Rectal smooth muscle tissue (tissue), 1 donor: ENCODE results near the gene HCFC2.
"Not testable (repeated sequence)": the region's sequence is repeated elsewhere in the genome, so short reads cannot be mapped to it uniquely, and the experiment has no call there.

ENCODE experiments used
- H3K27ac ChIP-seq: one replicate; pipeline ENCODE4 v1.7.0; 2013; ENCODE audit warnings: low read depth, low read length, inconsistent platforms
- H3K27me3 ChIP-seq: one replicate; pipeline ENCODE4 v1.7.0; 2013; ENCODE audit warnings: low read length; ENCODE audit not compliant: control insufficient read depth, insufficient read depth
- H3K36me3 ChIP-seq: one replicate; pipeline ENCODE4 v1.7.0; 2013; ENCODE audit warnings: low read length; ENCODE audit not compliant: control insufficient read depth, insufficient read depth
- H3K4me1 ChIP-seq: one replicate; pipeline ENCODE4 v1.7.0; 2013; ENCODE audit warnings: low read length; ENCODE audit not compliant: control insufficient read depth, insufficient read depth
- H3K4me3 ChIP-seq: one replicate; pipeline ENCODE4 v1.7.0; 2013; ENCODE audit warnings: low read length
- H3K9ac ChIP-seq: one replicate; pipeline ENCODE4 v1.7.0; 2013; ENCODE audit warnings: low read length

HCFC2 gene

DNA sequence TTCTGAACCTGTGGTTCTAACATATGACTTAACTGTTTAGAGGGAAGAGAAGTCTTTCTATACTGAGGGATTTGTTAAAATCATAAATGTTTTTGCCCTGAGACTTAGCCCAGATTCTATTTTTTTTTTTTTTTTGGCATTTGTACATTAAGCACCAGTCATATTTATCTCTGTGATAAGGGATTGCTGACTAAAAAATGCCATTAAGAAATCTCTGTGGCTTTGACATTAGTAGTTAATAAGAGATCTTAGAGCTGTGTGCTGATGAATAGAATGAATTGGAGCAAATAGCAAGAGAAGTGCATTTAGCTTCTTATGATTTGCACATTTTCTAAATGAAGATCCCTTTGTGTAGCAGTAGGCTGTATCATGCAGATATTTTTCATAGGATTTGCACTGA is 41.1 kb downstream of the HCFC2 start:
- H3K27ac ChIP-seq: no peak overlapping the region
- H3K4me1 ChIP-seq: peaks cover 2% of the 10 kb centered on the region
- no peak overlapping the region for H3K9ac ChIP-seq
- no peak overlapping the region for H3K4me3 ChIP-seq
- peaks cover 3% of the 10 kb centered on the region for H3K36me3 ChIP-seq
- H3K27me3 ChIP-seq: no peaks in the 10 kb centered on the region

DNA sequence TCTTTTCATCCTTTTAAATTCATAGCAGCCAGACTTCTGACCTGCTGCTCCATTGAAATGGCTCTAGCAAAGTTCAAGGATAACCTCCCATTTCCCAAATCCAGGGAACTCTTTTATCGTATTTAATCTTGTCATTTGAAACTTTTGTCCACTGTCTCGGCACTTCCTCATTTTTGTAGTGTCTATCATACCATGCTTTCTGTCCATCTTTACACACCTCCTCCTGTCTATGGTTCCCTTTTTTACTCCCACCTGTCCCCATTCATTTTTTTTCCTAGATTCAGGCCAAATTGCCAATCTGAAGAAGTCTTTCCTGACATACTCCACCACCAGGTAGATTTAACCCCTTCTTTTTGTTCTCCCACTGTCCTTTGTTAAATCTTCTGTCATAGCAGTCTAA is 42.6 kb downstream of the HCFC2 start:
- Histone ChIP-seq H3K9ac (no peak overlapping the region), H3K4me1 (peaks cover 2% of the 10 kb centered on the region), H3K27ac (no peak overlapping the region), H3K27me3 (no peaks in the 10 kb centered on the region), H3K36me3 (no peaks in the 10 kb centered on the region), H3K4me3 (no peak overlapping the region)

DNA sequence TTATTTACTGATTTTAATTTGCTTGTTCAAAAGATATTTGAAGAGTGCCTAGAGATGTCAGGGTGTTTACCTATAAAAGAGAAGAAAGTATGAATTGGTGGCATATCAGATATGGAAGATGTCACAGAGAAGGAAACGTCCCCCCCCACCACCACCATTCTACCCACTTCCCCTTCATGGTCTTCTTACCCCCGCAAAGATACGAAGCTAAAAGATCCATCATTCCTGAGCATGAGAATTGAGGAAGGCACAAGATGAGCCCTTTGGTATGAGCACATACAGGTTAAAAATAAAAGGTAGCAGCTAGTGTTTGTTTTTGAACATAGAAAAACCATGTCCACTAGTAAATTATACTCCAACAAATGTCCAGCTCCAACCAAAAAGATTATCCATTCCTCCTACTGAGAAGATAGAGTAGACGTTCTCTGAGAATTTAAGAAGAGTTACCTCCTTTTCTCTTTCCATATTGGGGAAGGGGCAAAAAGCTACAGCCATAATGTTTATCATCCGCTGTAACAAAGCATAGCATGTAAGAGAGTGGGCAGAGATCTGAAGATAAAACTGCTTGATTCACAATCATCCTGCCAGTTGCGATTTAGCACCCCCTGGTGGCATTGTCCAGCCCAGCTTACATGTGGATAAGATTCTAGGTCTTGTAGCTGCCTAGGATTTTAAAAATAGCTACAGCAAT is 44.6 kb downstream of the HCFC2 start:
- no peak overlapping the region for H3K9ac ChIP-seq
- no peaks in the 10 kb centered on the region for H3K27me3 ChIP-seq
- no peak overlapping the region for H3K27ac ChIP-seq
- peaks cover 2% of the 10 kb centered on the region for H3K4me1 ChIP-seq
- no peaks in the 10 kb centered on the region for H3K36me3 ChIP-seq
- H3K4me3 ChIP-seq: no peak overlapping the region

DNA sequence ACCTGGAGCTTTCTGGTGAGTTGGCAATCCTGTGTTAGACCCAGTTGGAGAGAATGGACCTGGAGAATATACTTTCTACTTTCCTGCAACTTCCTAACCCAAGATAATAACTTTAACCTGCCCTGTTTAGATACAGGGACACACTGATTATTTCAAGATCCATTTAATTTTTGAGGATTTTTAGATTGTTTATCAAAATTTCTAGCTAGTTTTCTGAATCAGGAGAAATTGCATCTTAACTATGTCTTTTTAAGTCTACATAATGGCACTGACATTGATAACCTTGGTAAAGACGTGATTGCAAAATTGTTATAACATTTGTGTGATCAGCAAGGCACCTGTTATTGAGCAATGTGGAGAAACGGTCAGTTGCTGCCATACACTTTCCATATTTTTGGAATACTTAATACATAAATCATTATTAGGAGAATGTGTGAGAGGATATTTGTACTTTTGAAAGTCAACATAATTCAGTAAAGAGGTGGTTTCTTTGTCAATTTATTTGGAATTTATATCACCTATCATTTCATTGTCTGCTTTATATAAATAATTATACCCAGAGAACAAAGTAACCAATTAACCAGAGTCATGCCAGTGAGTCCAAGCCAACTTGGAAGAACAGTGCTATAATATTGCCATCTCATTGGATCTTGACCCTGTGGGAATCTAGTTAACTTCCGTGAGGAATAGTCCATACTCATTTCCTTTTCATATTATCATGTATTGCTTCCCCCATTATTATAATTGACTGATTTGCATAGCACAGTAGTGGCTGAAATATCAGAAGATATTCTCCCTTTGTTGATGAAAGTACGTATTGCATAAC is 45.3 kb downstream of the HCFC2 start:
- H3K27me3 ChIP-seq: no peaks in the 10 kb centered on the region
- no peak overlapping the region for H3K27ac ChIP-seq
- no peak overlapping the region for H3K9ac ChIP-seq

DNA sequence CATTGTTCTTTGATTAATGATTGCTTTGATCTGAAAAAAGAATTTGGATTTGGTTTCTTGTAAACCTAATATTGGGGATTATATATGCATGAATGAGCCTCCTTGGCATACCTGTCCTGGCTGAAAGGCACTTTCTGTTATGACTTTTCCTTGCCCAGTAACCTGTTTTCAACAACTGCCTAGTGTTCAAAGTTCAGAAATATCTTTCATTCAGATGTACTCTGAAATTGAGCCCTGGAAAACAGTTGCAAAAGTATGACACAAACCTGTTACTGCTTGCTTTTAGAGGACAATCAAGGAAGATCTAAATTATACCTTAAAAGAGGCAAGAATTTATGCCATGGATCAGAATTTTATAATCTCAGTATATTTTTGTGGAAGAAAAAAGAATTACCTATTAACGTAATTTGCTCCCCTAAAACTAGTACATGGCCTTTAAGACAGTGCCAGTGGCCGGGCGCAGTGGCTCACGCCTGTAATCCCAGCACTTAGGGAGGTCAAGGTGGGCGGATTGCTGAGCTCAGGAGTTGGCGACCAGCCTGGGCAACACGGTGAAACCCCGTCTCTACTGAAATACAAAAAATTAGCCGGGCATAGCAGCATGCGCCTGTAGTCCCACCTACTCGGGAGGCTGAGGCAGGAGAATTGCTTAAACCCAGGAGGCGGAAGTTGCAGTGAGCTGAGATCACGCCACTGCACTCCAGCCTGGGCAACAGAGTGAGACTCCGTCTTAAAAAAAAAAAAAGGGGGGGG is 50.7 kb downstream of the HCFC2 start:
- not testable (repeated sequence) for H3K9ac ChIP-seq, H3K27ac ChIP-seq, H3K36me3 ChIP-seq, H3K4me3 ChIP-seq, H3K4me1 ChIP-seq, H3K27me3 ChIP-seq

More for the DNA sequence above, 45.3 kb downstream of the HCFC2 start:
- no peaks in the 10 kb centered on the region for H3K36me3 ChIP-seq
- H3K4me3 ChIP-seq: no peak overlapping the region
- H3K4me1 ChIP-seq: peaks cover 2% of the 10 kb centered on the region

DNA sequence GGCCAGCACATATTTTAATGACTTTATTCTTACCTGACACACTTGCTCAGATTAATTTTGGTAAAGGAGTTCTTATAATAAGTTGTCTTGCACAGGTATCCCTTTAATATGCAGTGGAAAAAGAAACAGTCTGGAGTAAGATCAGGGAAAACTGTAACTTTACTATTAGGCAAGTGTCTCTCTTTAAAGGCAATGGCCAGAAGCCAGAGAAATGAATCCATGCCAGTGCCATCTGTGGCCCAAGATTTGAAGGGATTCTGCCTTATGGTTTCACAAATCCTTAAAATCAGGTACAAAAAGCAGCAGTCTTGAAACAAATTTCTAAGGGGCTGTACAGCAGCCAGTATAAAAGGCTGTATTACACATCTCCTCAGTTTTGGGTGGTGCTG is 51.2 kb downstream of the HCFC2 start:
- Histone ChIP-seq H3K9ac (no peak overlapping the region), H3K27ac (no peak overlapping the region), H3K4me3 (no peak overlapping the region), H3K27me3 (no peaks in the 10 kb centered on the region), H3K4me1 (no peaks in the 10 kb centered on the region), H3K36me3 (no peaks in the 10 kb centered on the region)

DNA sequence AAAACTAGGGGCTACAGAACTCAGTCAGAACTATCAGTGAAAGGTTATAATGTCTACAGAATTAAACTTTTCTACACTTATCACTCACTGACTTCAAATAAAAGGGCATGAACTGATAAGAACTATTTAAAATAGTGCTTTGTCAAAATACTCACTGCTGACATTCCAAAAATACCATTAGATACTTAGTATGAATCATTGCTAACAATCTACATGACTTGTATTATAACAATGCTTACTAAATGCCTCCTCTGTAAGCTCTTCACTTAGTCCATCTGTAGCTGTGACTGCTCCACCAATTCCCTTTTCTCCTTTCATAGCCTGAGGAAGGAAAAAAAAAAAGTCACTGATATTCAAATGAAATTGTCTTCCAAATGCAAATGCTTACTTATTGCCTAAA is 56.7 kb downstream of the HCFC2 start:
- H3K27me3 ChIP-seq: no peaks in the 10 kb centered on the region
- H3K4me3 ChIP-seq: no peak overlapping the region
- peaks cover 4% of the 10 kb centered on the region for H3K36me3 ChIP-seq
- H3K4me1 ChIP-seq: no peaks in the 10 kb centered on the region
- H3K9ac ChIP-seq: no peak overlapping the region
- no peak overlapping the region for H3K27ac ChIP-seq

DNA sequence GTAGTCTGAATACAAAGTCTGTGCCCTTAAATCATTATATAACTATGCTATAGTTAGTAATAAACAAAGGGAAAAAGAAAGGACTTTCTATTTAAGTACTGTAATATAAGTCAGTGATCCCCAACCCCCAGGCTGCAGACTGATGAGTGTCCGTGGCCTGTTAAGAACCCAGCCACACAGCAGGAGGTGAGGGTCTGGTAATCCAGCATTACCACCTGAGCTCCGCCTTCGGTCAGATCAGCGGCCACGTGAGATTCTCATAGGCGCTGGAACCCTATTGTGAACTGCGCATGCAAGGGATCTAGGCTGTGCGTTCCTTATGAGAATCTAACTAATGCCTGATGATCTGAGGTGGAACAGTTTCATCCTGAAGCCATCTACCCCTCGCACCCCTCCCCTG is 58.0 kb downstream of the HCFC2 start:
- Histone ChIP-seq H3K36me3 (peaks cover 4% of the 10 kb centered on the region), H3K4me3 (no peak overlapping the region), H3K27me3 (no peaks in the 10 kb centered on the region), H3K9ac (no peak overlapping the region), H3K4me1 (no peaks in the 10 kb centered on the region), H3K27ac (no peak overlapping the region)

DNA sequence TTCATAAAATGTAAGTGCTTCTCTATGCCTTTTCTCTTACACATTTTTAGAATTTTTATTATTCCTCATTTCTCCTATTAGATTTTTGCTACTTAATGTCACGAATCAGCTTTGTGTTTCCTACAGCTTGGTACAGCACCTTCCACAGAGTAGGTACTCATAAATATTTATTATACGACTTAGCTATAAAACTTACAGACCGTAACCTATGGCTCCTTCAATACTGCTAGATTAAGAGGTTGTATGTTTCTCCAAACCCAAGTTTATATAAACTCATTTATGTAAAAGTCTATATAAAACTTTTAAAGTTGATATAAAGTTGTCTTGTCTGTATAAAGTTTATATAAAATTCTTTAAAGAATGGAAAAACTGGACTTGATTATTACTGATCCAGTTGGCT is 62.2 kb downstream of the HCFC2 start:
- Histone ChIP-seq H3K27me3 (no peaks in the 10 kb centered on the region), H3K27ac (no peak overlapping the region), H3K36me3 (peaks cover 4% of the 10 kb centered on the region), H3K4me3 (no peak overlapping the region), H3K4me1 (no peaks in the 10 kb centered on the region), H3K9ac (no peak overlapping the region)

DNA sequence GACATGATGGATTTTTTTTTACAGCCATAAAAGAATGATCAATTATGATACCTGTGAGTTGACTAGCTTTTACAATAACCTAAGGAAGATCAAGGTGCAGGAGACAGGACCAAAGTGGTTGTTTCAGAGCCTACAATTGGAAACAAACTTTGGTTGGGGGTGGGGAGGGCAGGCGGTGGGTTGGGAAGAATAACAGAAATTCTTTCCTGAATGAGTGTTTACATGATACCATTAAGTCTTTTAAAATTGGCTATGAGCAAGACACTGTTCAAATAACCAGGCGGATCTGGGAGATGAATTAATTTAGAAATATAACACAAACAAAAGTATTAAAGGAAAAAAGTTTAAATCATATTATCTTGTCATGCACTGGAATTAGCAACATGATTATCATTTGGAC is 66.4 kb downstream of the HCFC2 start:
- H3K36me3 ChIP-seq: peaks cover 2% of the 10 kb centered on the region
- H3K27ac ChIP-seq: no peak overlapping the region
- no peaks in the 10 kb centered on the region for H3K27me3 ChIP-seq
- no peak overlapping the region for H3K4me3 ChIP-seq
- peaks cover 9% of the 10 kb centered on the region for H3K4me1 ChIP-seq
- H3K9ac ChIP-seq: no peak overlapping the region

DNA sequence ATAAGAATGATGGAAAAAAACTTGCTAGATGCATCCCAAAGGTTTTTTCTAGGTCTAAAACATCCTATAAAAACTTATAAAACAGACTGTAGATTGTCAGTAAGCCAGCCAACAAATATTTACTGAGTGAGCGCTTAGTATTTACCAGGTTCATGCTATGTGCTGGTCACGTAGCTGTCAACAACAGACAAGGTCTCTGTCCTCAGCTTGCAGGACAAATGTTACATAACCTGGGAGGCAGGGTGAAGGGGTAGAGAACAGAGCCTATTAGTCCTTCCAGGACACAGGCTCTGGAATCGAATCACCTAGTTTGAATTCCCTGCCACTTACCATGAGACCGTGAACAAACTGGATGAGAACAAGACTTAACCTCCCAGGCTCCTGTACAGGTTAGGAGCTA is 67.3 kb downstream of the HCFC2 start:
- no peak overlapping the region for H3K4me3 ChIP-seq
- no peaks in the 10 kb centered on the region for H3K36me3 ChIP-seq
- no peaks in the 10 kb centered on the region for H3K27me3 ChIP-seq
- no peak overlapping the region for H3K9ac ChIP-seq
- no peak overlapping the region for H3K27ac ChIP-seq
- peaks cover 15% of the 10 kb centered on the region for H3K4me1 ChIP-seq

DNA sequence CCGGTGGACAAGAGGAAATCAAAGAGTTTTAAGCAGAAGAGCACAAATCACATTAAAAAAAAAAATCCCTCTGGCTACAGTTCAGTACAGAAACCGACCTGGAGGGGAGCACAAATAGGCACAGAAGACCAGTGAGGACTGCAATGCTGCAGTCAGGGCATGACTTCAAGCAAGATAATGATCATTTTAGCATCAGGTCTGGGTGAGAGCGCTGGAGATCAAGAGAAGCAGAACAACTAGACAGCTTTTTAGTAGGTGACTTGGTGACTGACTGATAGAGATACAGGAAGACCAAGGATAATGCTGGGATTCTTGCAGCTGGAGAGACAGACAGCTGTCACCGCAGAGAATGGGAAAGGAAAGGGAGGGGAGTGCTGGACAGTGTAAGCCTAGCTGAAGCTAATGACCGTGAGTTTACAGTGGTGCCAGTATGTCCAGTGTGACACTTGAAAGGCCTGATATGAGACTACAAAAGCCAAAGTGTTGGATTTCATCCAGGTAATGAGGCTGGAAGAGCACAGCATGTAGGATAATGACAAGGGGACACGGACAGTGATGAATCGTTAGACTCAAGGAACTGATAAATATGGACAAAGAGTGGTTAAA is 68.1 kb downstream of the HCFC2 start:
- H3K27ac ChIP-seq: no peak overlapping the region
- no peak overlapping the region for H3K4me3 ChIP-seq
- no peaks in the 10 kb centered on the region for H3K27me3 ChIP-seq
- H3K4me1 ChIP-seq: peaks cover 19% of the 10 kb centered on the region
- H3K9ac ChIP-seq: no peak overlapping the region
- no peaks in the 10 kb centered on the region for H3K36me3 ChIP-seq
